ENCODE data around the gene BTF3. TPM values are rescaled to one million over a fixed set of nuclear protein-coding genes. Genes with fewer than 3 reads are reported as not detected.

Gene BTF3
- total and polyA plus RNA-seq, 9 of the 15 experiments (the other 6 are each of a cell fraction or from before 2014, with no cell fraction given): 534 to 1,637 (median 848) TPM

DNA sequence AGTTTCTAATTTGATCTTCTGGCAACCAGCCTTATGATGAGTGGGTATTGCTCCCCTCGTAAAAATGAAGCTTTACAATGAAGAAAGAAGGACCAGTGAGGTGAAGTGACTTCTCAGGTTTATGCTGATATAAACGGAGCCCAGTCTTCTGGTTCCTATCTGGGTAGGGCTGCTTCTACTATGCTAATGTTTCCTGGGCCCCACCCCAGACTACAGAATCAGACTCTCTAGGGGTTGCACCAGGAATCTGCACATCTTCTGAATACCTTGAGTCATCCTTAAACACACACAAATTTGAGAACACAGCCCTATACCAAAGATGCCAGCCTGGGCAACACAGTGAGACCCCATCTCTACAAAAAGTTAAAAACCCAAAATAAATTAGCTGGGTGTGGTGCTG lies 16.2 kb downstream of the BTF3 start (continued):
- TF ChIP-seq LEF1 (IDR thresholded peaks at IDR 0.05): no peak
- TF ChIP-seq ELF4 (CRISPR knock-in tag; IDR thresholded peaks at IDR 0.05): no peak
- TF ChIP-seq C11orf30 (IDR thresholded peaks at IDR 0.05; ENCODE audit: low read depth): no peak
- TF ChIP-seq EHMT2 (IDR thresholded peaks at IDR 0.05): no peak
- TF ChIP-seq, protein P1, sequence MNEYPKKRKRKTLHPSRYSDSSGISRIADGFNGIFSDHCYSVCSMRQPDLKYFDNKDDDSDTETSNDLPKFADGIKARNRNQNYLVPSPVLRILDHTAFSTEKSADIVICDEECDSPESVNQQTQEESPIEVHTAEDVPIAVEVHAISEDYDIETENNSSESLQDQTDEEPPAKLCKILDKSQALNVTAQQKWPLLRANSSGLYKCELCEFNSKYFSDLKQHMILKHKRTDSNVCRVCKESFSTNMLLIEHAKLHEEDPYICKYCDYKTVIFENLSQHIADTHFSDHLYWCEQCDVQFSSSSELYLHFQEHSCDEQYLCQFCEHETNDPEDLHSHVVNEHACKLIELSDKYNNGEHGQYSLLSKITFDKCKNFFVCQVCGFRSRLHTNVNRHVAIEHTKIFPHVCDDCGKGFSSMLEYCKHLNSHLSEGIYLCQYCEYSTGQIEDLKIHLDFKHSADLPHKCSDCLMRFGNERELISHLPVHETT (CRISPR knock-in tag; conservative IDR thresholded peaks at IDR 0.05 in 1 of 2, IDR thresholded peaks at IDR 0.05 in 1 of 2): no peak
- TF ChIP-seq, protein P2, sequence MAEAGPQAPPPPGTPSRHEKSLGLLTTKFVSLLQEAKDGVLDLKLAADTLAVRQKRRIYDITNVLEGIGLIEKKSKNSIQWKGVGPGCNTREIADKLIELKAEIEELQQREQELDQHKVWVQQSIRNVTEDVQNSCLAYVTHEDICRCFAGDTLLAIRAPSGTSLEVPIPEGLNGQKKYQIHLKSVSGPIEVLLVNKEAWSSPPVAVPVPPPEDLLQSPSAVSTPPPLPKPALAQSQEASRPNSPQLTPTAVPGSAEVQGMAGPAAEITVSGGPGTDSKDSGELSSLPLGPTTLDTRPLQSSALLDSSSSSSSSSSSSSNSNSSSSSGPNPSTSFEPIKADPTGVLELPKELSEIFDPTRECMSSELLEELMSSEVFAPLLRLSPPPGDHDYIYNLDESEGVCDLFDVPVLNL (CRISPR knock-in tag; IDR thresholded peaks at IDR 0.05; ENCODE audit: low read depth): no peak

DNA sequence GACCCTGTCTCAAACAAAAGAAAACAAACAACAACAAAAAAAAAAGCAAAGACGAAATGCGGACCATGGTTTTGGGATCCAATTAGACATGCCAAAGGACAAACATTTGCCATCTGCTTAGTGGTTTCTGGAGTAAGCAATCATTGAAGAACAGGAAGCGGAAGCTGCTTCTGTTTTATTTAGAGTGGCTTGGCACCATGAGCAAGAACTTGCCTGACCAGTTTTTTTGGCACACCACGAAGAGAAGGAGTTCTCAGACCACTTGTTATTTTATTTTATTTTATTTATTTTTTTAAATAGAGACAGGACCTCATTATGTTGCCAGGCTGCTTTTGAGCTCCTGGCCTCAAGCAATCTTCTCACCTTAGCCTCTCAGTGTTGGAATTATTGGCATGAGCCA lies 17.0 kb downstream of the BTF3 start:
- DNase-seq (ENCODE audit: extremely low read depth in 1 of 4, low spot score in 3 of 4): no peak
- Histone ChIP-seq H3K9ac (ENCODE audit: insufficient read depth in 1 of 2, low read depth in 2 of 2, low read length in 2 of 2) (no peak overlapping the region), H3K27ac (ENCODE audit: extremely low read depth, low read depth, low read length) (no peak overlapping the region), H3K4me2 (ENCODE audit: insufficient read depth, low read length) (no peak overlapping the region), H3K9me1 (ENCODE audit: control insufficient read depth, insufficient read depth, low read length) (no peaks in the 10 kb centered on the region), H4K20me1 (replicated peaks; ENCODE audit: control insufficient read depth, insufficient read depth, low read length) (no peaks in the 10 kb centered on the region), H2AFZ (ENCODE audit: low read depth, low read length) (no peak overlapping the region), H3K4me1 (replicated peaks in 1 of 2; ENCODE audit: control insufficient read depth in 2 of 2, insufficient read depth in 2 of 2, low read length in 2 of 2) (peaks cover 0 to 2% of the 10 kb centered on the region in 2 experiments; a peak in 1 of 5 replicates), H3K79me2 (ENCODE audit: control insufficient read depth, insufficient read depth, low read length) (no peaks in the 10 kb centered on the region), H3K36me3 (ENCODE audit: control insufficient read depth, insufficient read depth, low read length) (no peaks in the 10 kb centered on the region), H3K27me3 (ENCODE audit: control insufficient read depth in 2 of 2, insufficient read depth in 2 of 2, low read length in 2 of 2) (no peaks in the 10 kb centered on the region), H3K9me3 (replicated peaks; ENCODE audit: control insufficient read depth, insufficient read depth, low read depth, low read length) (no peaks in the 10 kb centered on the region), H3K4me3 (no peak overlapping the region)
- TF ChIP-seq ZNF140 (CRISPR knock-in tag; IDR thresholded peaks at IDR 0.05) (no peak), ZNF3 (CRISPR knock-in tag; IDR thresholded peaks at IDR 0.05) (no peak), KDM2B (CRISPR knock-in tag; IDR thresholded peaks at IDR 0.05) (no peak), MEIS2 (IDR thresholded peaks at IDR 0.05; ENCODE audit: partially characterized antibody) (no peak)
- TF ChIP-seq, protein P3, sequence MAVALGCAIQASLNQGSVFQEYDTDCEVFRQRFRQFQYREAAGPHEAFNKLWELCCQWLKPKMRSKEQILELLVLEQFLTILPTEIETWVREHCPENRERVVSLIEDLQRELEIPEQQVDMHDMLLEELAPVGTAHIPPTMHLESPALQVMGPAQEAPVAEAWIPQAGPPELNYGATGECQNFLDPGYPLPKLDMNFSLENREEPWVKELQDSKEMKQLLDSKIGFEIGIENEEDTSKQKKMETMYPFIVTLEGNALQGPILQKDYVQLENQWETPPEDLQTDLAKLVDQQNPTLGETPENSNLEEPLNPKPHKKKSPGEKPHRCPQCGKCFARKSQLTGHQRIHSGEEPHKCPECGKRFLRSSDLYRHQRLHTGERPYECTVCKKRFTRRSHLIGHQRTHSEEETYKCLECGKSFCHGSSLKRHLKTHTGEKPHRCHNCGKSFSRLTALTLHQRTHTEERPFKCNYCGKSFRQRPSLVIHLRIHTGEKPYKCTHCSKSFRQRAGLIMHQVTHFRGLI (CRISPR knock-in tag; IDR thresholded peaks at IDR 0.05): no peak
- WGBS (ENCODE audit: insufficient coverage, low coverage, missing lambda C conversion rate): 35% methylated on average over 4 of the region's 4 CpGs
- ChIA-PET CTCF (ENCODE audit: low intra/inter-chr PET ratio) (no interaction called here), POLR2A (interaction anchor here (0.7 to 2.6 kb wide), 4 partner anchors 12 to 173 kb away, joined by 3 to 12 read pairs (median 6); partner anchors contain the start of gene BTF3)
- peak; percentile 19 for FAIRE-seq
- ATAC-seq: no peak
- in situ Hi-C loops (cut with MboI) (no loop called here), intact Hi-C loops (cut with micrococcal nuclease) (loop anchor here (5.0 to 10.0 kb wide), 2 partner anchors 77 to 180 kb away; no protein-coding TSS in a partner anchor)
- BruUV-seq (replicated peaks): no TSS peak
